ENCODE measurements around the gene SLAMF7.

The SLAMF7 gene

DNA sequence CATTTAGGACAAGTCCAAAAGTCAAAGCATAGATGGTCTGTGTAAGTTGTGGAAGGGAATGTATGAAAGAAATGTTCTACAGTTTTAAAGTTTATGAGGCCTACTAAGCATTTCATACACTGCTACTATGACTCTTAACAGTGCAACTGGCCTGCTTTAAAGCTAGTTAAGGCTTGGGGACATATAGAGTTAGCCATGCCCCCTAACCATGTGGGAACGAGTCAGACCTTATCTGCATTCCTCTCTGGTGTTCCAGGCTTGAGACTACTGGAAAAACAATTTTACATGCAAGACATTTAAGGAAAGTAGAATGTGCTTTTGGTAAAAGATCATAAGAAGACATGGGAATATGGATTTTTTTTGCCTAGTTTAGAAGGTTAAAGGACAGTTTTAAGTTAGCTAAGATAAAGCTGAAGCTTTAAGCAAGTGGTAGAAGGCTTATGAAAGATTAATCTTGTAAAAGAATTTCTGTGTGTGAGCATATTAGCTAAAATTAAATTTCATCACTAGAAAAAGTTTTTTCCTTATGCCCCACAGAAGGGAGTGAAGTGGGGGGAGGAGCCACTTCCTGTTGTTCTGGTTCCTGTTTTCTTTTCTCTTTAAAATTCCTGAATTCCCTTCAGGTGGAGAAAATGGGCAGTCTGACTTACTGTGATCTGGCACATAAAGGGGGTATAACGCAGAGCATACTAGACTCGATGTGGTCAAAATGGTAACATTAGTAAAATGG, 18.5 kb upstream of the SLAMF7 start:
- no peak overlapping the region for H3K4me3 ChIP-seq (replicated peaks; ENCODE audit: low read depth, low read length)
- DNase-seq (ENCODE audit: low read depth): no peak
- TF ChIP-seq, protein P1, sequence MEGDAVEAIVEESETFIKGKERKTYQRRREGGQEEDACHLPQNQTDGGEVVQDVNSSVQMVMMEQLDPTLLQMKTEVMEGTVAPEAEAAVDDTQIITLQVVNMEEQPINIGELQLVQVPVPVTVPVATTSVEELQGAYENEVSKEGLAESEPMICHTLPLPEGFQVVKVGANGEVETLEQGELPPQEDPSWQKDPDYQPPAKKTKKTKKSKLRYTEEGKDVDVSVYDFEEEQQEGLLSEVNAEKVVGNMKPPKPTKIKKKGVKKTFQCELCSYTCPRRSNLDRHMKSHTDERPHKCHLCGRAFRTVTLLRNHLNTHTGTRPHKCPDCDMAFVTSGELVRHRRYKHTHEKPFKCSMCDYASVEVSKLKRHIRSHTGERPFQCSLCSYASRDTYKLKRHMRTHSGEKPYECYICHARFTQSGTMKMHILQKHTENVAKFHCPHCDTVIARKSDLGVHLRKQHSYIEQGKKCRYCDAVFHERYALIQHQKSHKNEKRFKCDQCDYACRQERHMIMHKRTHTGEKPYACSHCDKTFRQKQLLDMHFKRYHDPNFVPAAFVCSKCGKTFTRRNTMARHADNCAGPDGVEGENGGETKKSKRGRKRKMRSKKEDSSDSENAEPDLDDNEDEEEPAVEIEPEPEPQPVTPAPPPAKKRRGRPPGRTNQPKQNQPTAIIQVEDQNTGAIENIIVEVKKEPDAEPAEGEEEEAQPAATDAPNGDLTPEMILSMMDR (IDR thresholded peaks at IDR 0.05; ENCODE audit: low read length, missing control alignments): no peak

DNA sequence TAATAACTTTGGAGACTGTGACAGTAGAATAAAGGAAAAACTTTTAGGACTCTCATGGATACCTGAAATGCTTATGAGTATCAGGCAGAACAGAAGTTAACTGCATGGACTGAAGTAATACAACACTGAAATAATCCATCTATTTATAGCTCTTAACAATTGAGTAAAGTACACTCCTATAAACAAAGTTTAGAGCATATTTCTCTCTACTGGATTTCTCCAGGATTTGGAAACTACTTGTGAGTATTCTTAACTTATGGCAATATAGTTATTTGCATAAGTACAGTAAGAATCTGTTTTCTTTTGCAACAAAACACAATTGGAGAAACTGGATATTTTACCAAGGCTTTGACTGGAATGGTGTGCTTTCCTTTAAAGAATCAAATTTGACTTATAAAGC, 17.6 kb upstream of the SLAMF7 start:
- no peak overlapping the region for H3K4me3 ChIP-seq (replicated peaks; ENCODE audit: low read depth, low read length)
- TF ChIP-seq, protein P1 (IDR thresholded peaks at IDR 0.05; ENCODE audit: low read length, missing control alignments): no peak
- DNase-seq (ENCODE audit: low read depth): no peak

DNA sequence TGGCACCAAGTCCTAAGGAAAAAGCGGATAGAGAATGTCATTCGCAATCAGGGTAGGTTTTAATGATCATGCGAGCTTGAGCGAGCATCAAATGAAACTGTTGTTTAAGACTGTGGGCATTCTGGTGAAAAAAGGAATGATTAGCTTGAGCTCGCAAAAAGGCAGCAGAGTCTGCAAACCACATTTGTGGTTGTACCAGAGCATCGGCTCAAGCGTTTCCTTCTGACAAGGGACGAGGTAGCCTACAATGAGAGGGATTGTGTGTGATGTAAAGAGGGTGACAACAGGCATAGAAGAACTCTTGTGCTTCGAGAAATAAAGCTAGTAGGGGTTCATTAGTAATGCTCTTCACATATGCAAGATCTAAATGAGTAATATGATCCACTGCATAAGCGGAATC, 16.3 kb upstream of the SLAMF7 start:
- no peak overlapping the region for H3K4me3 ChIP-seq (replicated peaks; ENCODE audit: low read depth, low read length)
- TF ChIP-seq, protein P1 (IDR thresholded peaks at IDR 0.05; ENCODE audit: low read length, missing control alignments): no peak
- DNase-seq (ENCODE audit: low read depth): no peak

DNA sequence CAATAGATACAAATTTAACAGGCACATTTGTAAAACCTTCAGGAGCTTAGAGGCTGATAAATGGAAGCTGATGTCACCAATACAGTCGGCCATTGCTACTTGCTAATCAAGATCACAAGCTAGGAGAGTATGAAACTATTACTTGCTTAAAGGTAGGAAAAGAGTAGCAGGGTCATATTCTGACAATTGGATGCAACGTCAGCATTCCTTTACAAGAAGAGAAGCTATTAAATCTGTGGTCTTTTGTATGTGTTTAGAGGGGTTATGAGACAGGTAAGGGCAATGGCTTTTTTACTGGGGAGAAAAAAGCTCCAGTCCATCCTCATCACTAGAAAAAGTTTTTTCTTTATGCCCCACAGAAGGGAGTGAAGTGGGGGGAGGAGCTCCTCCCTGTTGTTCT, 15.7 kb upstream of the SLAMF7 start:
- DNase-seq (ENCODE audit: low read depth): no peak
- no peak overlapping the region for H3K4me3 ChIP-seq (replicated peaks; ENCODE audit: low read depth, low read length)
- TF ChIP-seq, protein P1 (IDR thresholded peaks at IDR 0.05; ENCODE audit: low read length, missing control alignments): no peak

DNA sequence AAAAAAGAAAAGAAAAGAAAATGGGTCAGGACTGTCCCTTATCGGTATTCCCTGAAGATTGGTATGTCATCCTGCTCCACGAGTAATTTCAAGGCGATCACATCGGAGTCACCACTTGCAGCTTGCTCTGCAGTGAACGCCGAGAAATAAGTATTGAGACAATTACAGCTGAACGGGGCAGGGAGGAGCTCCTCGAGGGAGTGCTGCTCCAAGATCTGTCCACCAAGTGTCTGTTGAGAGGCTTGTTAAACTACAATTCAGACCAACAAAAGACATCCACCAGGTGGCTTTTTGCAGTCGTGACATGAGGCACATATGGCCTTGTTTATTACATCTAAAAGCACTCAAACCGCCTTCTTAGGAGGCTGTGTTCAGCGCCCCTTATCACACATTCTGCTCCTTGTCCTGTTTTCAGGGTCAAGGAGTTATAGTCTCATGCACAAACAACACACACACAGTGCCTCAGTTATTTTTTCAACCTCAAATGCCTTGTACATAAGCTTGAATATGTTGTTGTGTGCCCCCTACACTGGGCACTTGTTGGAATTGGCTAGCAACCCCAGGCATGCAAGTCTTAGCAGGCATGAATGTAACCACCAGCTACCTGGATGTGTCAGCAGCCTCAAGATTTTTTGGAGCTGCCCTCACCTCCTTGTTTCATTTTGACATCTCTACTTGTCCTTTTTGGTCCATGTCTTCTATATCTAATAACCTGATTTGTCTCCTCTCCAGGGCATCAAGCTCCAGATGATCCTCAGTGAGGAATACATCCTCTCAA, 14.4 kb upstream of the SLAMF7 start:
- TF ChIP-seq, protein P1 (IDR thresholded peaks at IDR 0.05; ENCODE audit: low read length, missing control alignments): no peak
- DNase-seq (ENCODE audit: low read depth): no peak
- H3K4me3 ChIP-seq (replicated peaks; ENCODE audit: low read depth, low read length): no peak overlapping the region

DNA sequence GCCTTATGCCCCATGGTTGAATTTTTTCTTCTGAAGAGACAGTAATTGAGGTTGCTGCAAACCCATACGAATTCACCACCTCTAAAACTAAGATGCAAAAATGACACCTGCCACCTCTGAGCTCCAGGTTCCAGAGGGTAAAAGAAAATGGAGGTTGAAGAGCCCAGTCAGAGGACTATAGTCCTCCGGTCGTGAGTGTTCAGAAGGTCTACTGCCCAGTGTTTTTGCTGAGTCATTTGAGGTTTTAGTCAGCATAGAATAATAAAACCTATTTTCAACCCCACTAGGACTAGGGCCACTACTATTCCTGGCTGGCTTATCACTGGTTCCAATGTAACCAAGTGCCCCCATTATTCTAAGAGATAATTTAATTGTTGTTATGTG, 12.9 kb upstream of the SLAMF7 start:
- peak; percentile 21 for DNase-seq (ENCODE audit: low read depth)
- TF ChIP-seq, protein P1 (IDR thresholded peaks at IDR 0.05; ENCODE audit: low read length, missing control alignments): no peak
- no peak overlapping the region for H3K4me3 ChIP-seq (replicated peaks; ENCODE audit: low read depth, low read length)

Measured in fibroblast of pulmonary artery (primary cell).